IMR-90 (cell line): ENCODE data around the gene ANKRD27. TPM values are rescaled to one million over a fixed set of nuclear protein-coding genes. Genes with fewer than 3 reads are reported as not detected.

Experiments used
- ATAC-seq: fragments of 200-7000 bp; cut with Tn5 transposase; 2 replicates; pipeline ENCODE4 v1.9.1; 2020; ENCODE audit warnings: low read depth, mild to moderate bottlenecking, moderate library complexity
- BruUV-seq: library from RNA; stranded (reverse); fragments of 400-500 nt; replicated peaks from 2 replicates; lab custom pipeline; 2021; lab: Mats Ljungman, UMichigan
- CTCF ChIA-PET: fragments of 300-600 bp; formaldehyde crosslinking; extraction: SDS; loops from one replicate; lab custom pipeline; 2021; ENCODE audit warnings: antibody characterized with exemption; lab: Yijun Ruan, JAX
- POLR2A ChIA-PET: fragments of 300-600 bp; sonication (Branson Sonifier 250); formaldehyde crosslinking; loops from one replicate; lab custom pipeline; 2022; ENCODE audit warnings: antibody characterized with exemption; ENCODE audit not compliant: unreplicated experiment; lab: Charles Lee
- DNase-seq: peaks from one replicate; pipeline ENCODE4 v3.0.0; 2013
- H2AFZ ChIP-seq: replicated peaks from 2 replicates; pipeline ENCODE3; 2013; ENCODE audit warnings: low read length, mild to moderate bottlenecking; ENCODE audit not compliant: poor library complexity
- H2AK5ac ChIP-seq: 2 replicates; pipeline ENCODE4 v1.6.1; 2013; ENCODE audit warnings: low read depth, low read length, inconsistent platforms
- H2AK9ac ChIP-seq: replicated peaks from 2 replicates; pipeline ENCODE3; 2013; ENCODE audit warnings: mild to moderate bottlenecking, low read depth, low read length, moderate library complexity; ENCODE audit not compliant: poor library complexity
- H2BK120ac ChIP-seq: 2 replicates; pipeline ENCODE4 v1.6.1; 2013; ENCODE audit warnings: low read depth, low read length, inconsistent platforms
- H2BK15ac ChIP-seq: 3 replicates; pipeline ENCODE4 v1.6.1; 2013; ENCODE audit warnings: low read depth, low read length, inconsistent platforms
- H2BK20ac ChIP-seq: 2 replicates; pipeline ENCODE4 v1.6.1; 2013; ENCODE audit warnings: low read depth, mild to moderate bottlenecking, inconsistent platforms, low read length, moderate library complexity
- H2BK5ac ChIP-seq: 2 replicates; pipeline ENCODE4 v1.6.1; 2013; ENCODE audit warnings: mild to moderate bottlenecking, low read depth, low read length, inconsistent platforms; ENCODE audit not compliant: poor library complexity, severe bottlenecking
- H3K14ac ChIP-seq: replicated peaks from 2 replicates; pipeline ENCODE4 v1.6.1; 2013; ENCODE audit warnings: low read depth, low read length, inconsistent platforms
- H3K18ac ChIP-seq: 2 replicates; pipeline ENCODE4 v1.6.1; 2013; ENCODE audit warnings: low read depth, low read length, control low read depth
- H3K23ac ChIP-seq: 2 replicates; pipeline ENCODE4 v1.6.1; 2013; ENCODE audit warnings: low read depth, low read length, inconsistent platforms
- H3K27ac ChIP-seq: 2 replicates; pipeline ENCODE4 v1.5.1; 2013; ENCODE audit warnings: mild to moderate bottlenecking, control low read depth, low read length; ENCODE audit not compliant: insufficient read depth
- H3K27me3 ChIP-seq: 2 replicates; pipeline ENCODE4 v1.6.1; 2013; ENCODE audit warnings: low read length; ENCODE audit not compliant: control insufficient read depth, insufficient read depth
- H3K36me3 ChIP-seq: 2 replicates; pipeline ENCODE4 v1.6.1; 2013; ENCODE audit warnings: low read length, mixed read lengths; ENCODE audit not compliant: control insufficient read depth, insufficient read depth
- H3K4ac ChIP-seq: 2 replicates; pipeline ENCODE4 v1.6.1; 2013; ENCODE audit warnings: low read depth, low read length, inconsistent platforms
- H3K4me1 ChIP-seq: 2 replicates; pipeline ENCODE4 v1.6.1; 2013; ENCODE audit warnings: low read length, mixed read lengths; ENCODE audit not compliant: control insufficient read depth, insufficient read depth
- H3K4me2 ChIP-seq: 2 replicates; pipeline ENCODE4 v1.6.1; 2013; ENCODE audit warnings: low read depth, mild to moderate bottlenecking, control low read depth, low read length, moderate library complexity
- H3K4me3 ChIP-seq: 2 replicates; pipeline ENCODE4 v1.5.1; 2013; ENCODE audit warnings: low read depth, mild to moderate bottlenecking, control low read depth, low read length, moderate library complexity; ENCODE audit not compliant: insufficient read depth
- H3K56ac ChIP-seq: 2 replicates; pipeline ENCODE4 v1.6.1; 2013; ENCODE audit warnings: low read length, inconsistent platforms; ENCODE audit not compliant: insufficient read depth; ENCODE audit errors: extremely low read depth
- H3K79me1 ChIP-seq, 2 experiments: 2 replicates each; pipeline ENCODE4 v1.6.1; 2013; ENCODE audit warnings: low read length in 2 of 2, inconsistent platforms in 1 of 2, low read depth in 1 of 2
- H3K9ac ChIP-seq: 2 replicates; pipeline ENCODE4 v1.6.1; 2013; ENCODE audit warnings: low read depth, low read length, control low read depth
- H3K9me1 ChIP-seq: 2 replicates; pipeline ENCODE4 v1.6.1; 2013; ENCODE audit warnings: low read length, inconsistent platforms; ENCODE audit not compliant: insufficient read depth
- H3K9me3 ChIP-seq: 2 replicates; pipeline ENCODE4 v1.6.1; 2013; ENCODE audit warnings: low read length; ENCODE audit not compliant: control insufficient read depth, insufficient read depth
- H4K20me1 ChIP-seq: 2 replicates; pipeline ENCODE4 v1.6.1; 2013; ENCODE audit warnings: low read length, inconsistent platforms; ENCODE audit not compliant: insufficient read depth
- H4K5ac ChIP-seq: 2 replicates; pipeline ENCODE4 v1.6.1; 2013; ENCODE audit warnings: mild to moderate bottlenecking, low read depth, low read length, control low read depth
- H4K8ac ChIP-seq, 2 experiments: 2 replicates each; pipeline ENCODE4 v1.6.1; 2013; ENCODE audit warnings: low read depth in 2 of 2, low read length in 2 of 2, control low read depth in 1 of 2, inconsistent platforms in 1 of 2
- H4K91ac ChIP-seq: 2 replicates; pipeline ENCODE4 v1.6.1; 2013; ENCODE audit warnings: low read depth, low read length, inconsistent platforms; ENCODE audit not compliant: insufficient read depth
- BHLHE40 ChIP-seq: fragments of 150-350 bp; IDR thresholded peaks from 2 replicates; pipeline ENCODE4 v1.6.1; 2016; ENCODE audit warnings: mild to moderate bottlenecking, low read depth, low read length
- CEBPB ChIP-seq: IDR thresholded peaks from 2 replicates; pipeline ENCODE4 v1.6.1; 2012; ENCODE audit warnings: low read depth, low read length, improper control_type of control experiment
- CTCF ChIP-seq: conservative IDR thresholded peaks from 2 replicates; pipeline ENCODE4 v1.5.1; 2012; ENCODE audit warnings: mild to moderate bottlenecking, low read depth, low read length, improper control_type of control experiment
- ELK1 ChIP-seq: fragments of 150-350 bp; IDR thresholded peaks from 2 replicates; pipeline ENCODE4 v1.6.1; 2016; ENCODE audit warnings: low read depth, mild to moderate bottlenecking, low read length, moderate library complexity, borderline replicate concordance
- FOS ChIP-seq: fragments of 150-350 bp; IDR thresholded peaks from 2 replicates; pipeline ENCODE4 v1.6.1; 2016; ENCODE audit warnings: low read depth, low read length
- MAFK ChIP-seq: IDR thresholded peaks from 2 replicates; pipeline ENCODE4 v1.6.1; 2012; ENCODE audit warnings: low read depth, low read length, improper control_type of control experiment
- MAZ ChIP-seq: IDR thresholded peaks from 2 replicates; pipeline ENCODE4 v1.6.1; 2012; ENCODE audit warnings: low read depth, mild to moderate bottlenecking, low read length, improper control_type of control experiment, moderate library complexity, borderline replicate concordance
- MXI1 ChIP-seq: IDR thresholded peaks from 2 replicates; pipeline ENCODE4 v1.6.1; 2012; ENCODE audit warnings: low read depth, mild to moderate bottlenecking, low read length, moderate library complexity, borderline replicate concordance
- NFE2L2 ChIP-seq: fragments of 150-350 bp; IDR thresholded peaks from 2 replicates; pipeline ENCODE4 v1.6.1; 2016; ENCODE audit warnings: low read depth, mild to moderate bottlenecking, low read length
- POLR2A ChIP-seq: IDR thresholded peaks from 2 replicates; pipeline ENCODE4 v1.6.1; 2012; ENCODE audit warnings: mild to moderate bottlenecking, low read depth, low read length
- RCOR1 ChIP-seq: IDR thresholded peaks from 2 replicates; pipeline ENCODE4 v1.6.1; 2012; ENCODE audit warnings: mild to moderate bottlenecking, low read length, improper control_type of control experiment; ENCODE audit not compliant: insufficient replicate concordance
- SMC3 ChIP-seq: fragments of 150-350 bp; IDR thresholded peaks from 2 replicates; pipeline ENCODE4 v1.6.1; 2016; ENCODE audit warnings: low read depth, mild to moderate bottlenecking, antibody characterized with exemption, low read length, moderate library complexity
- USF2 ChIP-seq: fragments of 150-350 bp; IDR thresholded peaks from 2 replicates; pipeline ENCODE4 v1.6.1; 2017; ENCODE audit warnings: mild to moderate bottlenecking, antibody characterized with exemption, low read length, low read depth
- WGBS, 2 experiments: methylation state at CpG; one replicate each; pipeline versions ENCODE4 v1.1.5 to v1.1.7; 2013; ENCODE audit warnings: missing lambda C conversion rate in 2 of 2; ENCODE audit not compliant: insufficient read length in 1 of 2; ENCODE audit errors: extremely low coverage in 2 of 2; 5-methylcytosine and 5-hydroxymethylcytosine counted together
- dilution Hi-C: fragments of 300-500 bp; cut with HindIII; formaldehyde crosslinking; loops from one replicate; pipeline ENCODE4 v1.14.3; 2018; ENCODE audit warnings: low sequenced_read_pairs; ENCODE audit not compliant: unreplicated experiment
- in situ Hi-C: fragments of 300-500 bp; cut with MboI; formaldehyde crosslinking; loops from 3 replicates; pipeline ENCODE4 v1.14.3; 2019; ENCODE audit warnings: low sequenced_read_pairs, inconsistent platforms, mixed read lengths
- intact Hi-C: fragments of 100-400 bp; cut with micrococcal nuclease; formaldehyde crosslinking; loops from 2 replicates; pipeline ENCODE4 v1.10.0; 2022
- polyA plus RNA-seq, 3 experiments: library from polyadenylated mRNA; depleted of rRNA; stranded (reverse); fragments of >200 nt; gene quantifications; 2 replicates each; pipeline ENCODE4 v1.2.3, GENCODE V29; 2012; ENCODE audit warnings: low replicate concordance in 1 of 3
- total RNA-seq: library from RNA; depleted of rRNA; stranded (reverse); fragments of >200 nt; gene quantifications from 2 replicates; pipeline ENCODE4 v1.2.3, GENCODE V29; 2012

ANKRD27 gene
- total and polyA plus RNA-seq, 2 of the 4 experiments (the other 2 are of a cell fraction), result 16.7 to 35.0 TPM

GRCh38 chr19:32691291-32691951, 16.4 kb upstream of the ANKRD27 start, which contains the start of gene NUDT19:
Gene NUDT19, plus strand, starts transcription at chr19:32691821. Its CDS starts 140 bp downstream, at chr19:32691961.
- Histone ChIP-seq H3K14ac (peak within 1 kb of the TSS; percentile 81), H3K23ac (peak within 1 kb of the TSS; percentile 78; the same call in 1 of the 2 replicates), H2AFZ (peak within 1 kb of the TSS; percentile 95), H4K8ac (peak within 1 kb of the TSS; percentile 69 to 84), H2BK5ac (peak within 1 kb of the TSS; percentile 63), H2BK120ac (0 out of 2 replicates have a peak within 1 kb of the TSS, but pooled peaks have one; percentile 4), H3K4me1 (peaks cover 9% of the 10 kb centered on the region), H3K27ac (peak within 1 kb of the TSS; percentile 80), H4K91ac (peak within 1 kb of the TSS; percentile 68), H2BK20ac (no peak within 1 kb of the TSS), H3K9me1 (peaks cover 3% of the 10 kb centered on the region; the same call in 1 of the 2 replicates), H3K27me3 (no peaks in the 10 kb centered on the region), H3K4me2 (peak within 1 kb of the TSS; percentile 93), H4K5ac (peak within 1 kb of the TSS; percentile 58), H3K9me3 (no peaks in the 10 kb centered on the region; the same call in 1 of the 2 replicates), H3K79me1 (peaks cover 10 to 32% of the 10 kb centered on the region in 2 experiments), H3K18ac (no peak within 1 kb of the TSS; the same call in 1 of the 2 replicates), H3K9ac (peak within 1 kb of the TSS; percentile 62), H4K20me1 (no peaks in the 10 kb centered on the region; the same call in 1 of the 2 replicates), H2AK5ac (peak within 1 kb of the TSS; percentile 0), H2BK15ac (no peak within 1 kb of the TSS), H3K36me3 (peaks cover 3% of the 10 kb centered on the region; the same call in 1 of the 2 replicates), H3K4ac (peak within 1 kb of the TSS; percentile 75), H3K56ac (0 out of 2 replicates have a peak within 1 kb of the TSS, but pooled peaks have one; percentile 11), H2AK9ac (peak within 1 kb of the TSS; percentile 95), H3K4me3 (peak within 1 kb of the TSS; percentile 65)
- 0% methylated on average over 7 of the region's 32 CpGs; no CpG with 5 or more reads in 1 of the 2 experiments for WGBS, 2 experiments
- ChIA-PET CTCF (interaction anchor here (0.7 to 1.3 kb wide), 3 partner anchors 13 to 233 kb away, joined by 4 to 5 read pairs (median 4); no protein-coding TSS in a partner anchor), POLR2A (interaction anchor here (0.6 kb wide), 1 partner anchor 48 kb away, joined by 3 read pairs; no protein-coding TSS in a partner anchor)
- ATAC-seq (peak; percentile 95), DNase-seq (peak; percentile 73)
- intact Hi-C loops (loop anchor here (5.0 kb wide), 1 partner anchor 281 kb away; the partner anchor contains the start of genes CEP89 and FAAP24), dilution Hi-C loops (no loop called here), in situ Hi-C loops (no loop called here)
- BruUV-seq, result no TSS peak
- TF ChIP-seq ELK1 (no peak), CTCF (no peak), USF2 (no peak), MAZ (peak; percentile 70; the same call in 1 of the 2 replicates), POLR2A (peak; percentile 53; the same call in 1 of the 2 replicates), CEBPB (no peak), BHLHE40 (peak; percentile 4; the same call in 1 of the 2 replicates), NFE2L2 (no peak), FOS (no peak), MAFK (no peak), RCOR1 (no peak), MXI1 (no peak), SMC3 (no peak)
